Measurements from ENCODE around the gene FBLN1.

FBLN1 gene

GRCh38 chr22:45518580-45518991 is 15.9 kb downstream of the FBLN1 start:
- no peak for ATAC-seq (ENCODE audit: low read depth)
- H3K27me3 Mint-ChIP-seq, result peaks cover 17% of the 10 kb centered on the region
- DNase-seq (ENCODE audit: low spot score in 2 of 2), result no peak
- no peak overlapping the region for H3K27ac Mint-ChIP-seq
- H3K4me3 Mint-ChIP-seq, result no peak overlapping the region
- no peaks in the 10 kb centered on the region for H3K9me3 Mint-ChIP-seq
- no peaks in the 10 kb centered on the region for H3K36me3 Mint-ChIP-seq
- no peaks in the 10 kb centered on the region for H3K4me1 Mint-ChIP-seq

GRCh38 chr22:45521178-45521577 is 18.5 kb downstream of the FBLN1 start:
- Mint-ChIP-seq H3K9me3 (no peaks in the 10 kb centered on the region), H3K4me1 (no peaks in the 10 kb centered on the region), H3K4me3 (no peak overlapping the region), H3K27ac (no peak overlapping the region), H3K27me3 (peaks cover 11% of the 10 kb centered on the region), H3K36me3 (no peaks in the 10 kb centered on the region)
- DNase-seq (ENCODE audit: low spot score in 2 of 2) (no peak), ATAC-seq (ENCODE audit: low read depth) (no peak)

GRCh38 chr22:45522462-45522861 is 19.8 kb downstream of the FBLN1 start:
- no peaks in the 10 kb centered on the region for H3K36me3 Mint-ChIP-seq
- H3K4me3 Mint-ChIP-seq, result no peak overlapping the region
- ATAC-seq (ENCODE audit: low read depth) (no peak), DNase-seq (ENCODE audit: low spot score in 2 of 2) (no peak)
- no peaks in the 10 kb centered on the region for H3K4me1 Mint-ChIP-seq
- H3K9me3 Mint-ChIP-seq, result no peaks in the 10 kb centered on the region
- H3K27me3 Mint-ChIP-seq, result peaks cover 11% of the 10 kb centered on the region
- no peak overlapping the region for H3K27ac Mint-ChIP-seq

- ATAC-seq (ENCODE audit: low read depth), result no peak
Observed at GRCh38 chr22:45524157-45524556, 21.5 kb downstream of the FBLN1 start.

GRCh38 chr22:45524966-45525365 is 22.3 kb downstream of the FBLN1 start:
- Mint-ChIP-seq H3K27ac (no peak overlapping the region), H3K4me3 (no peak overlapping the region), H3K9me3 (no peaks in the 10 kb centered on the region), H3K36me3 (no peaks in the 10 kb centered on the region), H3K27me3 (peaks cover 5% of the 10 kb centered on the region), H3K4me1 (no peaks in the 10 kb centered on the region)
- DNase-seq (ENCODE audit: low spot score in 2 of 2), result no peak
- ATAC-seq (ENCODE audit: low read depth), result no peak

More at GRCh38 chr22:45524157-45524556, 21.5 kb downstream of the FBLN1 start:
- Mint-ChIP-seq H3K36me3 (no peaks in the 10 kb centered on the region), H3K27ac (no peak overlapping the region), H3K4me3 (no peak overlapping the region), H3K27me3 (peaks cover 5% of the 10 kb centered on the region), H3K9me3 (no peaks in the 10 kb centered on the region), H3K4me1 (no peaks in the 10 kb centered on the region)
- DNase-seq (ENCODE audit: low spot score in 2 of 2), result no peak

GRCh38 chr22:45525480-45525879 is 22.8 kb downstream of the FBLN1 start:
- ATAC-seq (ENCODE audit: low read depth) (no peak), DNase-seq (ENCODE audit: low spot score in 2 of 2) (no peak)
- H3K27ac Mint-ChIP-seq, result no peak overlapping the region
- H3K4me1 Mint-ChIP-seq, result no peaks in the 10 kb centered on the region
- no peak overlapping the region for H3K4me3 Mint-ChIP-seq
- H3K9me3 Mint-ChIP-seq, result no peaks in the 10 kb centered on the region
- peaks cover 5% of the 10 kb centered on the region for H3K27me3 Mint-ChIP-seq
- no peaks in the 10 kb centered on the region for H3K36me3 Mint-ChIP-seq

GRCh38 chr22:45526281-45526680 is 23.6 kb downstream of the FBLN1 start:
- DNase-seq (ENCODE audit: low spot score in 2 of 2) (no peak), ATAC-seq (ENCODE audit: low read depth) (no peak)
- Mint-ChIP-seq H3K9me3 (no peaks in the 10 kb centered on the region), H3K4me1 (no peaks in the 10 kb centered on the region), H3K4me3 (no peak overlapping the region), H3K36me3 (no peaks in the 10 kb centered on the region), H3K27me3 (peaks cover 5% of the 10 kb centered on the region), H3K27ac (no peak overlapping the region)

- H3K4me3 Mint-ChIP-seq, result no peak overlapping the region
- peaks cover 5% of the 10 kb centered on the region for H3K27me3 Mint-ChIP-seq
- no peaks in the 10 kb centered on the region for H3K36me3 Mint-ChIP-seq
- no peaks in the 10 kb centered on the region for H3K4me1 Mint-ChIP-seq
- DNase-seq (ENCODE audit: low spot score in 2 of 2) (no peak), ATAC-seq (ENCODE audit: low read depth) (no peak)
- H3K27ac Mint-ChIP-seq, result no peak overlapping the region
- no peaks in the 10 kb centered on the region for H3K9me3 Mint-ChIP-seq
Observed at GRCh38 chr22:45526768-45527360, 24.2 kb downstream of the FBLN1 start.

- H3K27ac Mint-ChIP-seq, result no peak overlapping the region
- H3K9me3 Mint-ChIP-seq, result no peaks in the 10 kb centered on the region
- ATAC-seq (ENCODE audit: low read depth) (no peak), DNase-seq (ENCODE audit: low spot score in 2 of 2) (no peak)
- no peak overlapping the region for H3K4me3 Mint-ChIP-seq
- H3K36me3 Mint-ChIP-seq, result no peaks in the 10 kb centered on the region
- H3K4me1 Mint-ChIP-seq, result no peaks in the 10 kb centered on the region
- peaks cover 8% of the 10 kb centered on the region for H3K27me3 Mint-ChIP-seq
Observed at GRCh38 chr22:45527456-45527855, 24.8 kb downstream of the FBLN1 start.

- Mint-ChIP-seq H3K4me3 (no peak overlapping the region), H3K27me3 (peaks cover 5% of the 10 kb centered on the region), H3K27ac (no peak overlapping the region), H3K36me3 (no peaks in the 10 kb centered on the region), H3K9me3 (no peaks in the 10 kb centered on the region), H3K4me1 (no peaks in the 10 kb centered on the region)
- DNase-seq (ENCODE audit: low spot score in 2 of 2) (no peak), ATAC-seq (ENCODE audit: low read depth) (no peak)
Observed at GRCh38 chr22:45528046-45528445, 25.4 kb downstream of the FBLN1 start.

GRCh38 chr22:45529105-45529504 is 26.4 kb downstream of the FBLN1 start:
- no peaks in the 10 kb centered on the region for H3K9me3 Mint-ChIP-seq
- no peak for ATAC-seq (ENCODE audit: low read depth)
- no peak overlapping the region for H3K27ac Mint-ChIP-seq
- peaks cover 5% of the 10 kb centered on the region for H3K27me3 Mint-ChIP-seq
- H3K4me1 Mint-ChIP-seq, result no peaks in the 10 kb centered on the region
- no peak overlapping the region for H3K4me3 Mint-ChIP-seq
- H3K36me3 Mint-ChIP-seq, result no peaks in the 10 kb centered on the region
- DNase-seq (ENCODE audit: low spot score in 2 of 2), result no peak

- Mint-ChIP-seq H3K36me3 (no peaks in the 10 kb centered on the region), H3K4me1 (no peaks in the 10 kb centered on the region), H3K9me3 (no peaks in the 10 kb centered on the region), H3K4me3 (no peak overlapping the region), H3K27ac (no peak overlapping the region), H3K27me3 (peaks cover 2% of the 10 kb centered on the region)
- no peak for ATAC-seq (ENCODE audit: low read depth)
- no peak for DNase-seq (ENCODE audit: low spot score in 2 of 2)
Observed at GRCh38 chr22:45529971-45530575, 27.4 kb downstream of the FBLN1 start.

GRCh38 chr22:45531441-45532234 is 29.0 kb downstream of the FBLN1 start:
- Mint-ChIP-seq H3K27me3 (peaks cover 2% of the 10 kb centered on the region), H3K4me3 (no peak overlapping the region), H3K4me1 (no peaks in the 10 kb centered on the region), H3K9me3 (no peaks in the 10 kb centered on the region), H3K36me3 (no peaks in the 10 kb centered on the region), H3K27ac (no peak overlapping the region)
- DNase-seq (ENCODE audit: low spot score in 2 of 2), result no peak
- no peak for ATAC-seq (ENCODE audit: low read depth)

GRCh38 chr22:45532235-45532631 is 29.6 kb downstream of the FBLN1 start:
- DNase-seq (ENCODE audit: low spot score in 2 of 2), result no peak
- no peaks in the 10 kb centered on the region for H3K4me1 Mint-ChIP-seq
- H3K27ac Mint-ChIP-seq, result no peak overlapping the region
- no peak for ATAC-seq (ENCODE audit: low read depth)
- peaks cover 2% of the 10 kb centered on the region for H3K27me3 Mint-ChIP-seq
- H3K36me3 Mint-ChIP-seq, result no peaks in the 10 kb centered on the region
- no peak overlapping the region for H3K4me3 Mint-ChIP-seq
- H3K9me3 Mint-ChIP-seq, result no peaks in the 10 kb centered on the region

Data from memory B cell (primary cell).